NCI-H1930 (cell line): Measurements from ENCODE around the gene PLCB4.
A peak's percentile ranks its signal among the peaks of the same experiment; 100 is the strongest.

Source experiments
- DNase-seq, 2 experiments: peaks; one replicate each; lab custom pipeline; 2025; lab: John Stamatoyannopoulos, UW

PLCB4 gene

DNA sequence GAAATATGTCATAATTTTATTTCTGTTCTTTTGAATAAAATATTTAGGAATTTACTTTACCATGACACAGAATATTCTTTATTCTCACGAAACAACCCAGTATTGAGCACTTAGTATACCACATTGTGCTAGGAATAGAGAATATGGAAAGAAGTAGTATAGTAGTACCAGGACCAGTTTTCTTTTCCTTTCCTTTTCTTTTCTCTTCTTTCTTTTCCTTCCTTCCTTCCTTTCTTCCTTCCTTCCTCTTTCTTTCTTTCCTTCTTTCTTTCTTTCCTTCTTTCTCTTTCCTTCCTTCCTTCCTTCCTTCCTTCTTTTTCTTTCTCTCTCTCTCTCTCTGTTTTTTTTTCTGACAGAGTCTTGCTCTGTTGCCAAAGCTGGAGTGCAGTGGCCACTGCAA lies 7.5 kb upstream of the PLCB4 start:
- DNase-seq = no peak

DNA sequence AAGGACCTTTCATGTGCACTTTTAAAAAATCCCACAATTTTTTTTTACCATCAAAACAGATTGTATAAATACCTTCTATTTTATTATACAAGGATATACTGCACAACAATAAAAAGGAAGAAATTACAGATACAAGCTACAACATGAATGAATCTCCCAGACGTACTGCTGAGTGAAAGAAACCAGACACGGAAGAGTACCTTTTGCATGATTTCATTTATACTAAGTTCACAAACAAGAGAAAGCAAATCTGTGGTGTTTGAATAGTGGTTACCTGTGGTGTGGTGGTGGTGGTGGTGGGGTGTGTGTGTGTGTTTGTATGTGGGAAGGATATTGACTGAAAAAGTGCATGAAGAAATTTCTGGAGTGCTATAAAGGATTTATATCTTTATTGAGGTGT lies 6.8 kb upstream of the PLCB4 start:
- no peak for DNase-seq

DNA sequence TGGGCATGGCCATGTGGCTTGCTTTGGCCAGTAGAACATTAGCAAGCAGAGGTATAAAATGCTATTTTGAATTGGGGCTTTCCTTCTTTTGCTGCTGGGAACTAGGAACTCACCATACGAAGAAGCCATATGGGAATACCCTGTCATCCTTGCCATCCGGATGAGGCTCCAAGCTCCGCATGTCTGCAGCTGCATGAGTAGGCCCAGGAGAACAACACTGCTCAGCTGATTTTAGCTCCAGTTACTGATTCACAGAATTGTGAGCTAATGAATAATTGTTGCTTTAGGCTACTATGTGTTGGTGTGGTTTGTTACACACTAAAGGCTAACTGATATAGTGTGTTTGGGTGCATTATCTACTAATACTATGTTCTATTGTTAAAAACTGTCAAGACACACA lies 2.7 kb upstream of the PLCB4 start:
- DNase-seq = no peak

DNA sequence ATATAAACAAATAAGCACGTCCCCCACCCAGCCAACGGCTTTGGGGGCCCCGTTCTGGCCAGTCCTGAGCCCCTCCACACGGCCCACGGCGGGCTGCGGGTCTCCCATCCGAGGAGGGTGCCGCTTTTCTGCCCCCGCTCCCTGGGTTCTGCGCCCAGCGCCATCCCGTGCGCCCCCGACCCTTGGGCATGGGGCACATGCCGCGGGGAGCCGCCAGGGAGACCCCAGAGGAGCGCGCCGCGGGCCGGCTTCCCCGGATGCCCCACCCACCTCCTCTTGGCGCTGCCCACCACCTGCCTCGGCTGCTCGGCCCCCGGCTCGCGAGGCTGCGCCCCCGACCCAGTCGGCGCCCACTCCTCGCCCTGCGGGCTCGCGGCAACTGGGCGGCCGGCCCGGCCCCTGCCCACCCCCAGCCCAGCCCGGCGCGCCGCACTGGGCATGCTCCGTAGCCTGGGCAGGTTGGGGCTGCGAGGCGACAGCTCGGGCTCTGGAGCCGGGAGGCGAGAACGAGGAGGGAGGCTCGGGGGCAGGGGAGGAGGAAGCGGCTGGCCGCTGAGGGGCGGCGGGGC lies 570 bp upstream of the PLCB4 start:
- DNase-seq = peak; percentile 64 to 68

DNA sequence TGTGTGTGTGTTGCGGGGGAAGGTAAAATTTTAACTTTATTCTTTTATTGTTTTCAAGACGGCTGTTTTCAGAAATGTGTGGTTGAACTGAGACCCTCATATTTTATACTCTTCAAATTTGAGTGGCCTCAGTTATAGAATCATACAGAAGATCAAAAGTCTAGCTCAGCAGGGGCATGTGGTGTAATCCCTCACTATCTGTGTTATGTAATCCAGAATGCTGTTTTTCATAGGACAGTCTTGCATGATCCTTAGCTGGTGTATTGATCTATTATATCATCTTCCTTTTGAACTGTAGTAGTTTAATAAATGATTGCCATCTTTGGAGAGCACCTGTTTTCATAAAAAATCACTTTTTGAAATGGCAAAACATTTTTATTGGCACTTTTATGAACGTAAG lies 1.4 kb downstream of the PLCB4 start:
- no peak for DNase-seq

DNA sequence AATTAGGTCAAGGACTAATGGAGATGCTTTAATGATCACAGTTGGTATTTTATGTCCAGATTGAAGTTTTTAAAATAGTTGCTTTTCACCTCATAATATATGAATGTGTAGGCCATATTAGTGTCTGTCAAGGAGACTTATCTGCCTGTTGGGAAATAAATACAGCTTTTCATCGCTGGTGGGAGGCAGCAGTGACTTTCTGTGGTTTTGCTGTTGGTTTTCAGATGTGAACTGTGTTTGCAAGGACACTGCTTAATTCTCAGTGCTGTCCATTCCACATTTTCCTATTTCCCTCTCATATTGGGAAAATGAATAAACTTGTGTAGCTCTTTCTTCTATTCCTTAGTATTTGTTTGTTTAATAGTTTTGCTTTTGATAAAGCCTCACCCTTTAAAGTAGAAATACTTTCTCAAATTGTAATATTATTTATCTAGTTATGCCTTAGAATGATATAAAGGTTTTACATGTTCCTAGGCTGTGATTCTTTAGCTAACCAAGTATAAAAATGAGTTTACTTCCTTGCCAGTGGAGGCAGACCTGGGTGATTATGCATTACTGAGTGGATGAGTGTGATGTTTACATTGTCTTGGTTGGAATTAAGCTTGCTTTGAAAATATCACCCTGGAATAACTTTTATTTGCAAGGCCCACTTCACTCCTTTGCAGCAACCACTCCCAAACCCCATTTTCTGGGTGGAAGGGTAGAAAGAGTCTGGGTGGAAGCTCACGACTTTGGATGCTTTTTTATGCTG lies 3.3 kb downstream of the PLCB4 start:
- no peak for DNase-seq

DNA sequence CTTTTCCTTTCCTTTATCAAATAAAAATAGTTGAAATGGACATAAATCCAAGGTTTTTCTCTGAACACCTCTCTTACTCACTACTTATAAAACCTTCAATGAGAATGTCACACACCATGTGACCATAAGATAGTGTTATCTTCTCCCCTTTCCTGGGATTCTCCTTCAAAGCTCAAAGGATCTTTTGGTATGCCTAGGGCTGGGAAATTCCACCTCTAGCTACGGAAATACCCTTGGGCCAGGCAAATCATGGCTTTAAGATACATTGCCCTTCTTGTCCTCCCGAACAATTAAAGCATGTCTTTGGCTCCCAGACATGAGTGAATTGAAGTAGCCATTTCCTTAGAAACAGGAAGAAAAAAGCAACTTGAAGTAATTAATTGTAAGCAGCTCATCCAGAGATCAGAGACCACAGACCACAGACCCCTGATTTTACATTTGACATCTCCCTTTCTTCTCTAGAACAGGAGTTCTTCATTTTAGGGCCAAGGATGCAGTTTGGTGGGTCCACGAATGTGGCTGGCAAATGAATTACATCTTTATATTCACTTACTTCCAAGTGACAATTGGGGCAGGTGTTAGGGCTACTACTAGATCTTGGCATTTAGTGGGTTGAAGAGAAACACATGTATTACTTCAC lies 4.1 kb downstream of the PLCB4 start:
- DNase-seq = no peak

DNA sequence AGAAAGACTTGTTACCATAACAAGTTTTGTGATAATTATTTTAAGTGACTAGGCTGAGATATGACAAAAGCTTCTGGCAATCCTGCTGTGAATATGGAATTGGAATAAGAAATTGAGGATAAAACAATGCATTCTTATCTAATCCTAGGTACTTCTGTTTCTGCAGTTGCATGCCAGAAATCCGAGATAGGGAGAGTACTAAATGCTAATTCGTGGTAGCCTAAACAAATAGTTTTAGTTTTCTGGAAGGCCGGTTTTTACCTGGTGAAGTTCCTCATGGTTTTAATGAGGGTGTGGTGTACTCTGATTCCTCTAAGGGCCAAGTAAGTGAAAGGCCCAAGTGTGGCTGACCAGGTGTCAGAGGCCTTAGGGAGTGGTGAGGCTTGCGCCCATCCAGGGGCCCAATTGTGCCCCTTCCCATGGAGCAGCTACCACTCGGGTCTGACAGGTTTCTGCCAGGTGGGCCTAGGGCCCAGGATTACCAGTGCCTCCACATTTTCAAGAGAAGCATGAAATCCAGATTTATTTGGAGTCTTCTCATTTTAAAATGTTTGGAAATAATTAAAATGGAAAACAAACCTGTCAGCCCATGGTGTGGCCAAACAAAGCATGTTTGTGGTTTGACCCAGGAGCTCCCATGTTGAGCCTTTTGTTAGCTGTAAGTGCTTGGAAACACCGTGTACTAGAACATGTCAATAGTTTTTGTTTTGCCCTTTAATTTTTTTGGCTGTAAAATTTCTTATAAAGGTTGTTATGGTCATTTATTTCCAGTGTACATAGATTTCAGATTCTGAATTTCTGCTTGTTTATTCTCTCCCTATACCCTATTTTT lies 6.6 kb downstream of the PLCB4 start:
- DNase-seq = no peak

DNA sequence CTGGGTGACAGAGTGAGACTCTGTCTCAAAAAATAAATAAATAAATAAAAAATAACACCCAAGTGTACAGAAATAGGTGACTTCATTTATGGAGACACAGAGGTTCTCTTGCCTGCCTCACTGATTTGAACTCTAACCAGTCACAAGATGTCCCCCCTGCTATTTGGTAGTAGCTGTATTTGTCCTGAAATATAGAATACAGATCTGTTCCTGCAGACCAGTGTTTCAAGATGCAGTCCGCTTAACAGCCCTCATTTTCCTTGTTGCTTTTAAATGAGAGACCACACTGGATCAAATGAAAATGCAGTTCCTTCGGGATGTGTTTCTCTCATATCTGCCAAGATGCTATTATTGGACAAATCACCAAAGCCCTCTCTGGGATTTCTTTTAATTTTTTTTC lies 7.6 kb downstream of the PLCB4 start:
- no peak for DNase-seq

DNA sequence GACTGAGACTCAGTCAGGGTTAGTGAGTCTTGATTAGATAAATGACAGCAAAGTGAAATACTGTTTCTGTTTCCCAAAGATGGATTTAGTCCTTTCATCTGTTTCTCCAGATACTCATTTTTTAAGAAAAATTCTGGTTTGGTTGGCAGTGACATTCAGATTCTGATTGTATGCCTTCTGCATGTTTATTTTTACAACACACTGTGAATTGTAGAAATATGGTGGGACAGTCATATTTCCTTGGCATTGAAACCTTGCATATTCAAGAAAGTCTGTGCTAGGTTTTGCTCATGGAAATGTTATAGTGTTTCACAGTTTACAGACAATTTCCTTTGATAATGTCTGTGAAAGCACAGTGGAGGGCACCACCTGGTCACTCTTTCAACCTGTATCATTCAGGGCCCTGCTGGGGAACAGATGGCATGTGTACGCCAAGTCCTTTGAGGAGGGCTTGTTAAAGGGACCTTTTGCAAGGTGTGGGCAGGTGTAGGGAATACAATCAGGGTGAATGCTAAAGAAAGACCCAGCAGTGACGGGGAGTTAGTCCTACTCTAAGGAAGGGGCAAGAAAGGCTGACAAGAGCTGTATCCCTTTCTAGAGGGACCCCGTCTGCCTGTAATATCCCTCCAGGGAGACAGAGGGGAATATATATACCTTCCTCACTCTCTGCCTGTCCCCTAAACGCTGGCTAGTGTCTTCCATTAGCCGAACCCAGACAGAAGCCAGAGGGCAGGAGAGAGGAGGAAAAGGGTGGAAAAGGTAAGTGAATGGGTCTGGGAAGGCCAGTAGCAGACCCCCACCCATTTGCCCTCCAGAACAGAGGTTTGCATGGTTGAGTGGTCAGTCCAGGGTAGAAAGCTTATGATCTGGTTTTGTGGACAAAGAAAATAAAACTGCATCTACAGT lies 10.2 kb downstream of the PLCB4 start:
- peak in 1 of 2 experiments; percentile 17 for DNase-seq

DNA sequence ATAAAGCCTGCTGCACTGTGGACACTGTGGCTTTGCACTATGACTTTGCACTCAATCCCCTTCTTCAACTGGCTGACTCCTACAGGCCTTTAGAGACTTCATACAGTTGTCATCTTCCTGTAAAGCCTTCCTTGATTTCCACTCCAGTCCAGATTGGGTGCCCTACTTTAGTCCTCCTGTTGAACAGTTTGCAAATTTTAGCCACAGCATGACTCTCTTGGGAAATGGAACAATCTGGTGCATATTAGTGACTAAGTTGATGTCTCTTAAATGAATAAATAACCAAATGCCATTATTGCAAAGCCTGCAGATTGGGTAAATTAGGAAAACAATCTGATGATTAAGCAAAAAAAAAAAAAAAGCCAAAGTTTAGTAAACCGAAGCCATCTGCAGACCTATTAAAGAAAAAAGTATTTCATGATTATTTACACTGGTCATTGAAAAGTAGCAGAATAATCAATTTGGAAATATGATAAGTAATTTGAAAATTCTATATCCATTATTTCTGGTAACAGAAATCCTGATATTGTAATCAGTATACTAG lies 12.6 kb downstream of the PLCB4 start:
- DNase-seq = no peak

DNA sequence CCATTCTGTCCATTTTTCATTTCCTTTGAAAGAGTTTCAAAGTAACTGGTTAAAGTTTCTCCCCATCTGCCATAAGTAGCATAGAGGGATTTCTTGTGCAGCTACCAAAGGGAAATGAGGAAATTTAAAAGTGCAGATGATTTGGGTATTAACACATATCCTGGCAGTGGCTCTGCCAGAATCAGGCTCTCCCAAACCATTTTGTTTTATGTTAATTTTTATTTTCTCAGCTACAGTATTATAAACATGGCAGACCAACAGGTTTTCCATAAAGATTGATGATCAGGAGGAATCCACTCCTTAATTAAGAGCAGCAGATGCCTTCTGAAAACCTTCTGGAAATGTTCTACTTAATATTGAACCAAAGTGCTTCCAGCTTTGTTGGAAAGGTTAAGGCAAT lies 13.9 kb downstream of the PLCB4 start:
- no peak for DNase-seq

DNA sequence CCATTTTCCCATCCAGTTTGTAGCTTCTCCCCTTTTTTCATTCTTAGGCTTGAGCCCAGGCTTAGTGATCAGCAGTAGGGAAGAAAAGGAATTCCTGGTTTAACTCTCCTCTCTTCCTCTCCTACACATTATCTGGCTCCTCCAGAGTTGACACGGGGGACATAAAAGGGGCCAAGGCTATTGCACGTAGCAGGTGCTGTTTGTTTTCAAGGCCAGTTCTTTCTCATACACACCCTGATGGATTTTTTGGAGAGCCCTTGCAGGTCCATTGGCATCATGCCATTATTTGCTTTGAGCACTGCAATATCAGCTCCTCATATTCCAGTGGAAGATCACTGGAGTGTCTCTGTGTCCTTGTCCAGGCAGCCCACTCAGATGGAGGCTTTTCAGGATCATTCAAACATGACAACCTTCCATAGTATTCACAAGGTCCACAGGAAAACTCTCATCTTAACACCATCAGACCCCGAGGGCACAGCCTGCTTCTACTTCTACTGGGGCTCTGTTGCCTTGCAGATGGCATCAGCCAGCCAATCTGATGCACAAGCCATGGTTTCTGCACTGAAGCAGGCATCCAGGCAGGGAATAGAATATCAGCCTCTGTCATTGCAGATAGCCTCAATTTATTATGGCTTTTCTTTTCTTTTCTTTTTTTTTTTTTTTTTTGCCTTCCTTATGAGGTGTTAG lies 18.8 kb downstream of the PLCB4 start:
- no peak for DNase-seq

DNA sequence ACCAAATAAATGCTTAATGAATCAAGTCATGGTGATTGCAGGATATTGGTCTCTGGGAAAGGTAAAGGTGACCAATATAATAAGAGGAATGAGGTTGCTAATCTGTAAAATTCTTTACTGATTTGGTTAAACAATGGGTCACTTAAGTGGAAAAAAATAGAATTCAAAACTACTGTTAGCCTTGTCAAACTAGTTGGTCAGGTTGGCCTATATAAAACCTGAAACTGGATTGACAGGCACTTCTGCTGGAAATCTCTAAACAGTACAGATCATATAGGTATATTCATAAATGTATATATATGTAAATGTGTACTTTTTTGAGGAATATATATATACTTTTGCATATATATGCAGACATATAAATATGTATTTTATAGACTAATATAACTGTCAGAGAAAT lies 19.7 kb downstream of the PLCB4 start:
- no peak for DNase-seq

DNA sequence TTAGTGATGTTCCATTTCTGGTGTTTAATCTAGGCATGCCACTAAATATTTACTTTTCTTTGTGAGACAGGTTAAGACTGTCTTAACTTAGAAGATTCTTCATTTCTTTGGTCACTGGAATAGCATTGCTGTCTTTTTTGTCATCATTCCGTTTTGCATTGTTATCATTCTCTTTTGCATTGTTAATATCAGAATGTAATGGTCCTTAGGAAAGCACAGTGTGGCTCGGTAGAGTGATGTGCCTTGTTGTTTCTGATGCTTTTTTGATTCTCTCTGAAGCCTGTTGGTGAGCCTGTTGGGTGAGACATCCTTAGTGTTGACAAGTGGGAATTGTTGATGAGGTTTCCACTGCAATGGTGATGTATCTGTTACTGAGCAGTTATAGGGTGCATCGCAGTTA lies 23.2 kb downstream of the PLCB4 start:
- no peak for DNase-seq

DNA sequence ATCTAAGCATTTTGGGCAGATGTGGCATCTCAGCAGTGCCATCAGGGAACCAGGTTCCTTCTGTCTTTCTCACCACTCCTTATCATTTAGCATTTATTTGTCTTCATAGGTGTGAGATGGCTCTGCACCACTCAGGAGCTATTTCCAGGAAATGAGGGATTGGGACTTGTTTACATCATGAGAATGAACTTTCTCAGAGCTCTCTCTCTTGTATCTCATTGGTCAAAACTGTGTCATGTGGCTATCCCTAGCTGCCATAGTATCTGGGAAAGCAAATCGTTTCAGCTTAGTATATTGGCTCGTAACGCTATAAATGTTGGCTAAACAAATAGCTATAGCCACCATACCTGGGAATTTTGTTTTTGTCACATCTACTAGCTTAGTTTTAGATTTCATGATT lies 23.8 kb downstream of the PLCB4 start:
- no peak for DNase-seq

DNA sequence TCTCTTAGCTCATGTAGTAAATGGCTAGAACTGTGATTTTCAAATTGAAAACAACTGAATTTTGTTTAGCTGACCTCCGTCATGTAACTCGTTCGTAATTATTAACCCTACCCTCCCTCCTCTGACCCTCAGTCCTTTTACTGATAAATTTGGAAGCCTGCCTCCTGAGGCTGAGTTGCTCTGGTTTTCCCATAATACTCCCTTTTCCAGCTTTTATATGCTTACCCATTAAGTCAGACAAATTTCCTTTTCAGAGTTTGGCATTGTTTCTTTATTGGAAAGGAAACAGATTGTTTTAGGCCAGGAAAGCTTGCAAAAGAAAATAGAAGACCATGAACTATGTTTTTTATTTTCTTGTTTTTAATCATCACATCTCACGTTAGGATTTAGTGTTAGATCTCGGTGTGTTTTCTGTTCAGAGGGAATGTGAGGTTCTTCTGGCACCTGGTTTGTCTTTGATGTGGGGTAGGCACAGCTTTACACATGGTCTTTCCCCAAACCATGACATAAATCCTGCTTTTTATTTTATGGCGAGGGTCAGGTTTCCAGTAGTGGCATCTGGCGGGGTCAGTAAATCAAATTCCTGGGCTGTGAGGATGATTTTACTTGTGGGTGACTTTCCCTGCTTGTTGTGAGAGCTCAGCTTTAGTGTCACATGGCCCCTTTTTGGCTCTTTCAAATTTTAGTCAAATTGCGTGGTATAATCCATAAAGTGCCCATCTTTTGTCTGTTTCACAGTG lies 24.5 kb downstream of the PLCB4 start:
- DNase-seq = no peak

DNA sequence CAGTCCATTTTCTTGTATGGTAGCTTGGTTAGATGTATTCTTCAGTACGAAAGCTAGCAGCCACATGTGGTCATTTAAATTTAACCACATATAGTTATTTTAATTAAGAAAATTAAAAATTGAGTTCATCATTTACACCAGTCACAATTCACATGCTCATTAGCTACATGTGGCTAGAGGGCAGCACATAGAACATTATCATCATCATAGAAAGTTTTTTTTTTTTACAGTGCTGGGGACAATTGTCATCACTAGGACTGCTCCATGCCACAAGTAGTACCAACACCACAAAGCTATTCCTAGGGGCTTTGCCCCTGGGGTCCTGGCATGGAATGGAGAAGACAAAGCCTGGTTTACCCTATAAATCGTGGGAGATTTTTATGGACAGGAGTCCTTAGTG lies 30.5 kb downstream of the PLCB4 start:
- no peak for DNase-seq

DNA sequence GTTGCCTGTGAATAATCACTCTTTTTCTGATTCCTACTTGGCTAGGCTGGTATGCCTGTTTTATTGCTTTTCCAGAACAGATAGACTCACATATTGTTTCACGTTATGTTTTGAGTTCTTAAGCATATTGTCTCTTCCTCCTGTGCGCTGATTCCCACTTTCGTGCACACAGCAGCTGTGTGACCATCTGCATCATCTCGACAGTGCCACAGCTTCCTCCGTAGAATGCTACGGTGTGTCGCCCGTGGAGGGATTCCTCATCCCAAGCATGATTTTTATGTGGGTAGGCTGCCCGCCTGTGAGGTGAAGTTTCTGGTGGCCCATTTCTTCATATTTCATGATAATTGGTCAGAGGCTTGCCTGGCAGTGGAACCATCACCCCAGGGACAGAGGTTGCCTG lies 31.8 kb downstream of the PLCB4 start:
- DNase-seq = no peak

DNA sequence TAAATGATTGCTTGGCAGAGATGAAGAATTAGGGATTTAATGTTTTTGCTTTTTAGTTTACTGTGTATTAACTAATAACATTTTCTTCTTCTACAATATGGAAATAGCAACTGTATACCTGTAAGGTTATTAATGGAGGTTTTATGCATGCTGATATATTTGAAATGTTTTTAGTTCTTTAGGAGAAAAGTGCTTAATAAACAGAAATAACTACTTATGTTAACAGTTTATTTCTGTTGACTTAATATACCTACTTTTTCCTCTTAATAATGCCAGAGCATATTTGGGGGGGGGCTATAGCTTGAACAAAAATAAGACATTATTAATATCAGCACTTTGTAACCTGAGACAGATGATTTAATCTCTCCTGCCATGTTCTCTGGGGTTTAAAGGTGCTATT lies 33.6 kb downstream of the PLCB4 start:
- DNase-seq = no peak
